HG03135 (cell line): Measurements from ENCODE around the gene ADGRG1.

Source experiments
- ATAC-seq: cut with Tn5 transposase; IDR thresholded peaks from one replicate; pipeline ENCODE4 v1.9.1; 2021; ENCODE audit warnings: mild to moderate bottlenecking, moderate library complexity; ENCODE audit not compliant: unreplicated experiment

The ADGRG1 gene

GRCh38 chr16:57680842-57681375 is 52.5 kb downstream of the ADGRG1 start:
- no peak for ATAC-seq

DNA sequence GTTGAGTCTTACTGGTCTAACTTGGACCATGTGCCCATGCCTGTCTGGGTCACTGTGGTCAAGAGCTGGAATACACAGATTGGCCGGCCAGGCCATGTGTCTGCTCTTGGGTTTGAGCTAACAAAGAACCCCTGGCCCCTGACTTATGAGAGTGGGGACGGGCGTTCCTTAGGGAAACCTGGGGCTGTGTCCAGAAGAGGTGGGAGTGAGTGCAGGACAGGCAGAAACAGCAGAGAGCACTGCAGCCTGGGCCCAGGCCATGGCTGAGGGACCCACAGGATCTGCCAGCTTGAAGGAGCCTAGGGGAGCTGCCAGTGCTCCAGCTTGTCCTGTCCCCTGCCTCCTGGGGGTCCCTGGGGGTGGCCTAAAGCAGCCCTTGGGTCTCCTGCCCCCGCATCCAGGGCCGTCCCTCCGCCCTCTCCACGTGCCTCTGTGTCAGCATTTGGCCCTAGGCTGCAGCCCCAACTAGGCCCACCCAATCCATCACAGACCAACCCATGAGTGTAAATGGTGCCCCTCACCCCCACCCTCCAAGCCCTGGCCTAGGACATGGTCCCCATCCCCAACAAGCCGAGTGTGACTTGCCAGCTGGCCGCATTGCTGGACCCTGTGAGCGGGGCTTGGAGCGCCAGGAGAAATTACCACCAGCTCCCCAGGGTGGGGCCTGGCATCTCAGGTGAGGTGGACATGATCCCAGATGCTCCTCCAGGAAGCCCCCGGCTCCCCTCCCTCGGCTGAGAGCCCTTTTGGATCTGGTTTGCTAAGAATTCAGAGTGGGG is 53.7 kb downstream of the ADGRG1 start:
- no peak for ATAC-seq

GRCh38 chr16:57682809-57683635 is 54.6 kb downstream of the ADGRG1 start:
- ATAC-seq, result no peak

- ATAC-seq, result no peak
Measured at GRCh38 chr16:57683636-57684545, 55.5 kb downstream of the ADGRG1 start.

- no peak for ATAC-seq
Measured at GRCh38 chr16:57684626-57685358, 56.4 kb downstream of the ADGRG1 start.

DNA sequence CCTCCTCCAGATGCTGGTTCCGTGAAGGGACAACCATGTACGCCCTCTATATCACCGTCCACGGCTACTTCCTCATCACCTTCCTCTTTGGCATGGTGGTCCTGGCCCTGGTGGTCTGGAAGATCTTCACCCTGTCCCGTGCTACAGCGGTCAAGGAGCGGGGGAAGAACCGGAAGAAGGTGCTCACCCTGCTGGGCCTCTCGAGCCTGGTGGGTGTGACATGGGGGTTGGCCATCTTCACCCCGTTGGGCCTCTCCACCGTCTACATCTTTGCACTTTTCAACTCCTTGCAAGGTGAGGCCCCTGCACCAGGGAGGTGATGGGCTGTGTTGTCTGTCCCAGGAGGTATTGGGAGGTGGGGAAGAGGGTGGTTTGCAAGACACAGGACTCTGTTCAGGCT is 57.2 kb downstream of the ADGRG1 start:
- ATAC-seq, result no peak

DNA sequence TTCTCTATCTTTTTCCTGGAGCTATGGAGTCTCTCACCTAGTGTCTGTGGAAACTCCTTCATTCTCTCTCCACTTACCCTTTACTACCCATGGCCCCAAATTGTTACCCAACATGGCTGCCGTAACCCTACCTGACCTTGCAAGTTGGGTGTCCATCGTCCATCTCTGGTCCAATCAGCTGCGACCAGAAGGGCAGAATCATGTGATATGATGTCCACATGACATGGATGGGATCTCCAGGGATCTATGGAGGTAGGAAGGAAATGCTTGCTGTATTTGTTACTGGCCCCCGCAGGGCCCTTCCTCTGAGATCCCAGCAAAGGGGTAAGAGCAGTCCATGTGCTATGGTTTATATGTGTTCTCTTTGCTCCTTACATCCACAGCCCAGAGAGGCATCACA is 58.1 kb downstream of the ADGRG1 start:
- no peak for ATAC-seq

DNA sequence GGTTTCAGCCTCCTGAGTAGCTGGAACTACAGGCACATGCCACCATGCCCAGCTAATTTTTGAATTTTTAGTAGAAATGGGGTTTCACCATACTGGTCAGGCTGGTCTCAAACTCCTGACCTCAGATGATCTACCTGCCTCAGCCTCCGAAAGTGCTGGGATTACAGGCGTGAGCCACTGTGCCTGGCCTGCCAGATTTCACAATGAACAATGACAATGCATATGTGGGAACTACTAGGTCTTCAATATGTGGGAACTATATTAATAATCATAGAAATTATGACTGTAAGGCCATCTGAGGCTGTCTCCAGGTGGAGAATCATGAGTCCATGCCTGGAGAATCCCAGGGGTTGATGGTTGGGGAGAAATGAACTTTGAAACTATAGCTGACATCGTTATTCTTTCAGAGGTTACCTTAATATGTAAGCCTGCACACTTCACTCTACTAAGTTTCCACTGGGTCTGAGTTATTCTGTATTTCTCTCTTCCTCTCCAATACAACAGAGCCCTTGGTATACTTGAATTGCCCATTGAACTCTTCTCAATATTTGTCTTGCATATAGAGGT is 59.0 kb downstream of the ADGRG1 start:
- ATAC-seq, result no peak

GRCh38 chr16:57688487-57688986 is 60.1 kb downstream of the ADGRG1 start:
- no peak for ATAC-seq

DNA sequence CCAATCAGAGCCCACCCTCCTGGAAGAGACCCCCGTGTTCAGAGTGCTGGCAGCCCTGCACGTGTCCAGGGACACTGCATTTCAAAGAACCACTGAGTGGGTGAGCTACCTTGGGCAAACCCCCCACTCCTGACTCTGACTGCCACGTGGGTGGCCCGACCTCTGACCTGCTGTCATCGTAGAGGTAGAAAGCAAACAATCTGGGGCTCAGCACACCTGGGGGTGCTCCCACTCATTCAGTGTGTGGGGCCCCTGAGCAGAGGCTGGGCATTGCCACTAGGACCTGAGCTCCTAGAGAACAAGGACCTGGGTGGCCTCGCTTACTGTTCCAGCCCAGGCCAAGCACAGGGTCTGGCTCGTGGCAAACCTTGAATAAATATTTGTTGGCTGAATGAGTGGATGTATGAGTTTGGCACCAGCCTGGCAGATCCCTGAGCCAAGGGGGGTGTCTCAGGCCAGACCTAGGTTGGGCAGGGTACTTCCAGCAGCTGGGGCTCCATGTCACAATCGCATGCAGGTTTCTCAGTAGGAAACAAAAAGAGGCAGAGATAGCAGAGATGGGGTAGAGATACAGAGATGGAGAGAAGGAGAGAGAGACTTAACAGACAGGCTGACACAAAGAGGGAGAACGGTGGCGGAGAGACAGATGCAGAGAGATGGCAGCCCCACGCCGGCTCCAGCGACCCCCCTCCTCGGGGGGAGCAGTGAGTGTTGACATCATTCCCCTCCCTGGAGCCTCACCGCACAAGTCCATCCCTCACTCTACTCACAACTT is 60.7 kb downstream of the ADGRG1 start:
- ATAC-seq, result no peak

- ATAC-seq, result peak; percentile 55
Measured at GRCh38 chr16:57689762-57690558, 61.5 kb downstream of the ADGRG1 start.

DNA sequence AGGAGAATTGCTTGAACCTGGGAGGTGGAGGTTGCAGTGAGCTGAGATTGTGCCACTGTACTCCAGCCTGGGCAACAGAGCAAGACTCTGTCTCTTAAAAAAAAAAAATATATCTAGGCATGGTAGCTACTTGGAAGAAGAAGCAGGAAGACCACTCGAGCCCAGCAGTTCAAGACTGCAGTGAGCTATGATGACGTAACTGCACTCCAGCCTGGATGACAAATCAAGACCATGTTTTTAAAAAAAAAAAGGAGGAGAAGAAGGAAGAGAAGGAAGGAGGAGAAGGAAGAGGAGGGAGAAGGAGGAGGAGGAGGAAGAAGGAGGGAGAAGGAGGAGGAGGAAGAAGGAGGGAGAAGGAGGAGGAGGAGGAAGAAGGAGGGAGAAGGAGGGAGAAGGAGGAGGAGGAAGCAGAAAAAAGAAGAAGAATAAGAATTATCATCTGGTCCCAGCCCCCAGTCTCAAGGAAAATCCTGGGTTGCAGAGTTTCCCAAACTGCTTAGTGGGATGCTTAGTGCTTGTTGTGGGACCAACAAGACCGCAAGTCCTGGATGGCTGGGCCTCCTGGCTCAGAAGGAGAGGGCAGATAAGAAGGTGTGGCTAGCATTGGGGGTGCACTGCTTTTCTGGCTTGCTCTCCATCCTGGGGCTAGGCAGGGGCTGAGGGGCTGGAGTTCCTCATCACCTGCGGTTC is 62.5 kb downstream of the ADGRG1 start:
- ATAC-seq, result no peak

DNA sequence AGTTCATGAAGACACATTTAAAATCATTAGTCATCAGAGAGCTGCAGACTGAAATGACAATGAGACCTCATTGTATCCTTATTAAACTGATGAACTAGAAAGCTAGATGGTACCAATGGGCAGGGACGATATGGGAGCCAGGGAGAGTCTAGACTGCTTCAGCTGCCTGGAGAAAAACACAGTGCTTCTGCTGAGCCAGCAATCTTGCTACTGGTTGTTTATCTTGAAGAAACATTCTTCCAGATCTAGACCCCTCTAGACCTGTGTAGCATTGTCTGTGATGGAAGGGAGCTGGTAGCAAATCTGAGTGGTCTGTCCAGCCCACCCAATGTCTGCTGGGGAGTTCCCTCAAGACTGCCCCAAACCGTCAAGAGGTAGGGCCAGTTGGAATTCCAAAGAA is 64.2 kb downstream of the ADGRG1 start:
- no peak for ATAC-seq

GRCh38 chr16:57693550-57693949 is 65.1 kb downstream of the ADGRG1 start:
- no peak for ATAC-seq

GRCh38 chr16:57694231-57694724 is 65.8 kb downstream of the ADGRG1 start:
- ATAC-seq, result no peak

DNA sequence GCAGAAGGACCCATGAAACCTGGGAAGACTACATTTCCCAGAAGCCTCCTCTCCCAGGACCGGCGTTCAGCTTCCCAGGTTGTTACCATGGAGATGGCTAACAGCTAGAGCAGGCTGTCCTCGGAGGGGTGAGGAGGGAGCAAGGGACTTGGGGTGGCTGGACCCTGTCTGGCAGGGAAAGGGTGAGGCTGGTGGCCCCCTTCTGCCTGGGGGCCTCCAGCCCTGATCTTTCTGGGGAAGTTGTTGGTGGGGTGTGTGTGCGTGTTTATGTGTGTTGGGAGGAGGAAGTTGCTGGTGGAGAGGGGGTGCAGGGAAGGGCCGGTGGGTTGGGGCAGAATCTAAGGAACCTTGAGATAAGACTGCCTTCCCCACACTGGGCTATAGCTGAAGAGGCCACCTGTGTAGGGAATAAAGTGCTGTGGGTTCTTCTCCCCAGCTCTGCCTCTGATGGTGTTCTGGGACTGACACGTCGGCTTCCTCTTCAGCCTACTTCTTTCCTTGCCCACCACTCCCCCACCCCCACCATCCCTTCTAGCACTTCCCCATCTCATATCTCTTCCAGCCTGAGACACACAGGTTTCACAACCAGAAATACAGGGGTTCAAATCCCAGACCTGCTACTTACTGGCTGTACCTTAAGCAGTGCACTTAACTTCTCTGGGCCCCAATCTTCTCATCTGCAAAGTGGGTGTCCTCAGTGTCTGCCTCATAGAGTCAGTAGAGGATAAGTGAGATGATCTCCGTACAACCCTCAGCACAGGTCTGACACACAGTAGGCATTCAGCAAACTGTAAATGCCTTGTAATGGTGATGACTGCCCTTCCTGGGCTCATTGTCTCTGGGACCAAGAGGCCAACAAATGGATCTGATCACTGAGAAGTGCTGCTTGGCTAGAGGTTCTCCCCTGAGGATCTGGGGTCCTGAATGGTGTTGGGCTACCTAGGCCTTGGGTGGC is 66.6 kb downstream of the ADGRG1 start, which contains the start of gene DRC7:
DRC7 (plus strand) TSS at position 82 of the 955 bp plus-strand sequence. CDS start 3,144 bp downstream, outside the sequence.
- ATAC-seq, result no peak
